DMS53 treated with DMSO at 0.1 percent for 48 hours (cell line): ENCODE data around the gene NUDT7.

Experiments used
- DNase-seq: peaks from one replicate; lab custom pipeline; 2025; ENCODE audit not compliant: unreplicated experiment; lab: John Stamatoyannopoulos, UW

The NUDT7 gene

GRCh38 chr16:77775911-77776909, 53.9 kb downstream of the NUDT7 start:
- DNase-seq = no peak

GRCh38 chr16:77777745-77778144, 55.4 kb downstream of the NUDT7 start:
- no peak for DNase-seq

- no peak for DNase-seq
Observed at GRCh38 chr16:77780378-77780837, 58.1 kb downstream of the NUDT7 start.

GRCh38 chr16:77781091-77781490, 58.8 kb downstream of the NUDT7 start:
- DNase-seq = no peak

- no peak for DNase-seq
Observed at GRCh38 chr16:77782694-77783093, 60.4 kb downstream of the NUDT7 start.

GRCh38 chr16:77784441-77785372, 62.4 kb downstream of the NUDT7 start:
- no peak for DNase-seq

GRCh38 chr16:77785373-77785764, 63.1 kb downstream of the NUDT7 start:
- DNase-seq = no peak

GRCh38 chr16:77786186-77786847, 64.0 kb downstream of the NUDT7 start:
- no peak for DNase-seq

- no peak for DNase-seq
Observed at GRCh38 chr16:77787452-77787851, 65.1 kb downstream of the NUDT7 start.

- DNase-seq = no peak
Observed at GRCh38 chr16:77788181-77789084, 66.1 kb downstream of the NUDT7 start, which contains the start of gene VAT1L. TSS of gene VAT1L (plus strand) at chr16:77788564. CDS start at chr16:77788683, 119 bp downstream.

GRCh38 chr16:77789085-77790008, 67.0 kb downstream of the NUDT7 start:
- DNase-seq = no peak

GRCh38 chr16:77790009-77790372, 67.7 kb downstream of the NUDT7 start:
- no peak for DNase-seq

- DNase-seq = no peak
Observed at GRCh38 chr16:77790912-77791311, 68.6 kb downstream of the NUDT7 start.
